Right lobe of liver (tissue), 4 donors: ENCODE results near the gene HNRNPUL1.

Experiments
- CTCF ChIP-seq, 4 donors: fragments of 200-600 bp in 3 of 4; fragments of 450-650 bp in 1 of 4; IDR thresholded peaks; one replicate each; pipeline versions ENCODE4 v1.5.1 to v1.8.0; 2016 to 2022; ENCODE audit warnings: antibody characterized with exemption in 4 of 4, mild to moderate bottlenecking in 2 of 4
- POLR2A ChIP-seq: fragments of 450-650 bp; IDR thresholded peaks from one replicate; pipeline ENCODE4 v1.6.1; 2017; ENCODE audit warnings: antibody characterized with exemption, mild to moderate bottlenecking
- donor health status: DM: no; HTN: no; CAD: no.
- donor health status: DM: no; HTN: no; CAD: no.
- donor health status: DM: no; HTN: yes; CAD: no.

DNA sequence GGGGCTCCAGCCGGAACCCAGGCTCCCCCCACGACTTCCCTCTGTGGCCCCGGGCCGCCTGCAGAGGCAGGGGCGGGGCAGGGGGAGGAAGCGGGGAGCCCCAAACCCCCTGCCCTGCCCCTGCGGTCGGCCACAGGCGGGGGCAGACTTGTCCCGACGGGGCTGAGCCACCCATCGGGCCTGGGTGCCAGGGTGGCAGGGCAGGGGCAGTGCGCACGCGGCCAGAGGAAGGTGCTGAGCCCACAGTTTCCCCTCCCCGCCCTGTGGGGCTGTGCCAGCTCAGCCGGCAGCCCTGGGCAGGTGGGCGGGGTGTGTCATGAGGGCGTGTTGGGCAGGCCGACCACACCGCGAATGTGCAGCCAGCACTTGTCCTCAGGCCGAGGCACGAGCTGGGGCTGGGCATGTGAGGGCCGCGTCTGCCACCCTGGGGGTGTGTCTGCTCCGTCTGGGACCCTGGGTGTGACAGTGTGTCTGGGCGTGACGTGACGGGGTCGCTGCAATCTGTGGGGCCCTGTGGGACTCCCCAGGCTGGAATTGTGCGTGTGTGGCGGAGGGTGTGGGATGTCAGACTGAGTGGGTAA lies 63.5 kb downstream of the HNRNPUL1 start:
- no peak for TF ChIP-seq CTCF (IDR thresholded peaks at IDR 0.05)
- TF ChIP-seq POLR2A: no peak
